Sigmoid colon (tissue), 4 donors: ENCODE measurements around the gene FBXW11.

Source experiments
- POLR2A ChIP-seq, 2 donors: fragments of 450-650 bp; IDR thresholded peaks; one replicate each; pipeline ENCODE4 v1.6.1; 2016; ENCODE audit warnings: antibody characterized with exemption in 2 of 2, mild to moderate bottlenecking in 2 of 2, moderate library complexity in 2 of 2
- POLR2AphosphoS5 ChIP-seq, 4 donors: sonication (generic); formaldehyde crosslinking; IDR thresholded peaks; one replicate each; pipeline ENCODE4 v1.6.1; 2017; ENCODE audit warnings: antibody characterized with exemption in 4 of 4
- TF ChIP-seq, protein P1 (sequence below), 4 experiments: fragments of 450-650 bp in 3 of 4; fragments of 200-600 bp in 1 of 4; IDR thresholded peaks; one replicate each; pipeline ENCODE4 v1.5.1; 2016 to 2019; ENCODE audit warnings: antibody characterized with exemption in 4 of 4, mild to moderate bottlenecking in 3 of 4, moderate library complexity in 2 of 4

DNA sequence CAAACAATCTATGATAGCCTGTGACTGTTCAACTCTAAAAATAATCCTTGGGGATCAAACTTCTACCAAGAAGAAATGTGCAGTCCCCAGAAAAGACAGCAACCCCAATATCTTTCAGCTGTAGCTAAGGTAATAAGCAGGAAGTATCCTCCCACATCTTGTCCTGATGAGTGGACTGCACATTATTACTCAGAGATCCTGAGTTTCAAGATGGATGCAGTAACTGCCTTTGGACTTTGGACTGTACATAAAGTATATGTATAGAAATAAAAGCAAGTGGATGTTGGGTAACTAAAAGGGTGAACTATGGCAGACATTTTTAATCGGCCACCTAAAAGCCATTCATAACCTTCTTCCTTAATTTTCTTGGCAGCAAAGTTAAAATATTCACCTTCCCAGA is 175.8 kb downstream of the FBXW11 start:
- TF ChIP-seq, protein P1, sequence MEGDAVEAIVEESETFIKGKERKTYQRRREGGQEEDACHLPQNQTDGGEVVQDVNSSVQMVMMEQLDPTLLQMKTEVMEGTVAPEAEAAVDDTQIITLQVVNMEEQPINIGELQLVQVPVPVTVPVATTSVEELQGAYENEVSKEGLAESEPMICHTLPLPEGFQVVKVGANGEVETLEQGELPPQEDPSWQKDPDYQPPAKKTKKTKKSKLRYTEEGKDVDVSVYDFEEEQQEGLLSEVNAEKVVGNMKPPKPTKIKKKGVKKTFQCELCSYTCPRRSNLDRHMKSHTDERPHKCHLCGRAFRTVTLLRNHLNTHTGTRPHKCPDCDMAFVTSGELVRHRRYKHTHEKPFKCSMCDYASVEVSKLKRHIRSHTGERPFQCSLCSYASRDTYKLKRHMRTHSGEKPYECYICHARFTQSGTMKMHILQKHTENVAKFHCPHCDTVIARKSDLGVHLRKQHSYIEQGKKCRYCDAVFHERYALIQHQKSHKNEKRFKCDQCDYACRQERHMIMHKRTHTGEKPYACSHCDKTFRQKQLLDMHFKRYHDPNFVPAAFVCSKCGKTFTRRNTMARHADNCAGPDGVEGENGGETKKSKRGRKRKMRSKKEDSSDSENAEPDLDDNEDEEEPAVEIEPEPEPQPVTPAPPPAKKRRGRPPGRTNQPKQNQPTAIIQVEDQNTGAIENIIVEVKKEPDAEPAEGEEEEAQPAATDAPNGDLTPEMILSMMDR (IDR thresholded peaks at IDR 0.05), result no peak
- TF ChIP-seq POLR2AphosphoS5 (IDR thresholded peaks at IDR 0.05) (no peak), POLR2A (IDR thresholded peaks at IDR 0.05) (no peak)
